A549 (cell line): ENCODE measurements around the gene RBFOX1. TPM values are rescaled to one million over a fixed set of nuclear protein-coding genes. Genes with fewer than 3 reads are reported as not detected.

Experiments used
- ATAC-seq, 2 experiments: fragments of 200-7000 bp in 1 of 2; fragments of >200 bp in 1 of 2; cut with Nextera tagmentation in 1 of 2; cut with Tn5 transposase in 1 of 2; 3 replicates each; pipeline versions ENCODE4 v1.8.0 to v1.9.1; 2018 to 2020; ENCODE audit warnings: mild to moderate bottlenecking in 1 of 2, moderate library complexity in 1 of 2
- CTCF ChIA-PET: fragments of 300-600 bp; sonication (Branson Sonifier 250); formaldehyde crosslinking; extraction: SDS; loops from one replicate; lab custom pipeline; 2021; ENCODE audit warnings: antibody characterized with exemption, inconsistent platforms; lab: Yijun Ruan, JAX
- POLR2A ChIA-PET: fragments of 350-600 bp; formaldehyde crosslinking; extraction: SDS; loops from one replicate; lab custom pipeline; 2021; ENCODE audit warnings: antibody characterized with exemption, inconsistent platforms; lab: Yijun Ruan, JAX
- DNase-seq, 2 experiments: peaks; one replicate each; pipeline versions ENCODE4 v3.0.0 to v3.0.0-alpha.2; 2011 to 2016; ENCODE audit warnings: low read depth in 1 of 2, low spot score in 1 of 2
- FAIRE-seq: peaks from 2 replicates; lab custom pipeline; 2011; peaks lifted over from hg19 to GRCh38; lab: Jason Lieb, UNC
- H3K27ac ChIP-seq, 2 experiments: fragments of >200 bp; sonication (Bioruptor Twin); formaldehyde crosslinking; 3 replicates each; pipeline ENCODE4 v1.5.1; 2016 to 2017
- H3K4me1 ChIP-seq: fragments of >200 bp; sonication (Bioruptor Twin); formaldehyde crosslinking; 3 replicates; pipeline ENCODE4 v1.6.1; 2016
- H3K4me2 ChIP-seq: fragments of >200 bp; sonication (Bioruptor Twin); formaldehyde crosslinking; 3 replicates; pipeline ENCODE4 v1.6.1; 2016
- H3K4me3 ChIP-seq: fragments of >200 bp; sonication (Bioruptor Twin); formaldehyde crosslinking; 3 replicates; pipeline ENCODE4 v1.5.1; 2016
- H3K9me3 ChIP-seq: fragments of >200 bp; sonication (Bioruptor Twin); formaldehyde crosslinking; 3 replicates; pipeline ENCODE4 v1.6.1; 2016
- ATOH8 ChIP-seq: fragments of 250-450 bp; sonication (Bioruptor Pico); IDR thresholded peaks from 2 replicates; pipeline ENCODE4 v1.5.0; 2020; ENCODE audit warnings: low read depth, mild to moderate bottlenecking, moderate library complexity
- CEBPB ChIP-seq, 2 experiments: fragments of >200 bp in 1 of 2; sonication (Bioruptor Twin) in 1 of 2; formaldehyde crosslinking in 1 of 2; IDR thresholded peaks; 2 replicates each; pipeline ENCODE4 v1.6.1; 2012 to 2016
- EHF ChIP-seq: fragments of 250-450 bp; sonication (Bioruptor Pico); IDR thresholded peaks from 2 replicates; pipeline ENCODE4 v1.5.0; 2020; ENCODE audit warnings: mild to moderate bottlenecking
- ESRRA ChIP-seq: fragments of 150-350 bp; IDR thresholded peaks from 2 replicates; pipeline ENCODE4 v1.6.1; 2014; ENCODE audit warnings: mild to moderate bottlenecking, low read length, borderline replicate concordance
- FOSB ChIP-seq: fragments of 250-450 bp; sonication (Bioruptor Pico); IDR thresholded peaks from 2 replicates; pipeline ENCODE4 v1.5.0; 2020; ENCODE audit warnings: mild to moderate bottlenecking, moderate library complexity
- FOSL2 ChIP-seq, 2 experiments: fragments of 450-650 bp in 1 of 2; fragments of >200 bp in 1 of 2; sonication (Bioruptor Twin) in 1 of 2; formaldehyde crosslinking; IDR thresholded peaks; 2 replicates each; pipeline versions ENCODE4 v1.5.0 to v1.6.1; 2016 to 2020; ENCODE audit warnings: mild to moderate bottlenecking in 1 of 2, moderate library complexity in 1 of 2
- FOXS1 ChIP-seq: fragments of 250-450 bp; sonication (Bioruptor Pico); IDR thresholded peaks from 2 replicates; pipeline ENCODE4 v1.5.0; 2020; ENCODE audit warnings: mild to moderate bottlenecking, moderate library complexity
- HES2 ChIP-seq: fragments of >200 bp; sonication (Bioruptor Twin); formaldehyde crosslinking; IDR thresholded peaks from 2 replicates; pipeline ENCODE4 v1.6.1; 2016
- HMGXB4 ChIP-seq: fragments of 250-450 bp; sonication (Bioruptor Pico); IDR thresholded peaks from 2 replicates; pipeline ENCODE4 v1.5.0; 2021; ENCODE audit warnings: mild to moderate bottlenecking, moderate library complexity, borderline replicate concordance
- HOXB13 ChIP-seq: fragments of 250-450 bp; sonication (Bioruptor Pico); IDR thresholded peaks from 2 replicates; pipeline ENCODE4 v1.5.0; 2020; ENCODE audit warnings: low read depth, mild to moderate bottlenecking, moderate library complexity
- HOXB5 ChIP-seq: fragments of 250-450 bp; sonication (Bioruptor Pico); IDR thresholded peaks from 2 replicates; pipeline ENCODE4 v1.5.0; 2020; ENCODE audit warnings: mild to moderate bottlenecking, moderate library complexity
- KDM5A ChIP-seq: fragments of 200-600 bp; sonication (generic); IDR thresholded peaks from 2 replicates; pipeline ENCODE4 v1.6.1; 2016; ENCODE audit warnings: antibody characterized with exemption, mild to moderate bottlenecking
- MAX ChIP-seq: IDR thresholded peaks from 2 replicates; pipeline ENCODE4 v1.6.1; 2012
- MAZ ChIP-seq: fragments of 150-350 bp; IDR thresholded peaks from 2 replicates; pipeline ENCODE4 v1.6.1; 2014; ENCODE audit warnings: antibody characterized with exemption, low read depth, low read length, borderline replicate concordance
- NR3C1 ChIP-seq: fragments of >200 bp; sonication (Bioruptor Twin); formaldehyde crosslinking; IDR thresholded peaks from 3 replicates; pipeline ENCODE4 v1.6.1; 2017
- POLR2AphosphoS2 ChIP-seq: conservative IDR thresholded peaks from 2 replicates; pipeline ENCODE4 v1.6.1; 2012; ENCODE audit warnings: low read length, improper control_type of control experiment, inconsistent platforms
- RAD21 ChIP-seq, 2 experiments: fragments of >200 bp in 1 of 2; sonication (Bioruptor Twin) in 1 of 2; formaldehyde crosslinking in 1 of 2; IDR thresholded peaks in 1 of 2; conservative IDR thresholded peaks in 1 of 2; 2 replicates in 1 of 2; 3 replicates in 1 of 2; pipeline ENCODE4 v1.6.1; 2012 to 2018; ENCODE audit warnings: inconsistent platforms in 1 of 2
- RNF2 ChIP-seq: fragments of 200-600 bp; sonication (generic); IDR thresholded peaks from 2 replicates; pipeline ENCODE4 v1.6.1; 2016; ENCODE audit warnings: low read depth, mild to moderate bottlenecking, antibody characterized with exemption, moderate library complexity, borderline replicate concordance
- SREBF2 ChIP-seq: fragments of 450-650 bp; IDR thresholded peaks from 2 replicates; pipeline ENCODE4 v1.6.1; 2014; ENCODE audit warnings: mild to moderate bottlenecking, moderate library complexity
- TFCP2L1 ChIP-seq: fragments of 250-450 bp; sonication (Bioruptor Pico); IDR thresholded peaks from 2 replicates; pipeline ENCODE4 v1.5.0; 2021; ENCODE audit warnings: mild to moderate bottlenecking
- TP53 ChIP-seq: fragments of 250-450 bp; sonication (Bioruptor Pico); IDR thresholded peaks from 2 replicates; pipeline ENCODE4 v1.5.0; 2021; ENCODE audit warnings: mild to moderate bottlenecking, moderate library complexity
- ZC3H11A ChIP-seq: fragments of 450-650 bp; IDR thresholded peaks from 2 replicates; pipeline ENCODE4 v1.6.1; 2014; ENCODE audit warnings: antibody characterized with exemption, mild to moderate bottlenecking
- WGBS: methylation state at CpG from one replicate; pipeline ENCODE4 v1.1.6; 2017; ENCODE audit errors: missing lambda C conversion rate; 5-methylcytosine and 5-hydroxymethylcytosine counted together
- polyA plus RNA-seq, 4 experiments: library from polyadenylated mRNA; depleted of rRNA in 3 of 4; stranded (reverse); fragments of >200 nt; fragmentation: RNase III in 1 of 4; extraction: RNeasy Plus Mini Kit Qiagen cat#74134 plus additional on column Dnase treatment in 1 of 4; gene quantifications; 2 replicates in 3 of 4; 3 replicates in 1 of 4; pipeline ENCODE4 v1.2.3, GENCODE V29; 2011 to 2017

RBFOX1 gene
- polyA plus RNA-seq, 2 of the 4 experiments (the other 2 are of a cell fraction): not detected

GRCh38 chr16:7555459-7555858 is 222.8 kb downstream of the RBFOX1 start:
- Histone ChIP-seq H3K4me1 (no peaks in the 10 kb centered on the region), H3K9me3 (no peaks in the 10 kb centered on the region; the same call in 2 of the 3 replicates), H3K27ac (no peak overlapping the region), H3K4me2 (no peak overlapping the region), H3K4me3 (no peak overlapping the region)
- no peak for TF ChIP-seq FOSL2 (IDR thresholded peaks at IDR 0.05)
- TF ChIP-seq FOSL2 (CRISPR knock-in tag; IDR thresholded peaks at IDR 0.05): no peak
- TF ChIP-seq SREBF2: no peak
- no peak for TF ChIP-seq FOSB (CRISPR knock-in tag)
- no peak for TF ChIP-seq CEBPB (IDR thresholded peaks at IDR 0.05)
- no peak for TF ChIP-seq RNF2
- TF ChIP-seq MAZ: no peak
- no peak for TF ChIP-seq HMGXB4 (CRISPR knock-in tag)
- TF ChIP-seq ESRRA: no peak
- TF ChIP-seq HOXB5: no peak
- TF ChIP-seq MAX: no peak
- TF ChIP-seq ZC3H11A: no peak
- TF ChIP-seq NR3C1: no peak
- no peak for TF ChIP-seq TFCP2L1
- no peak for TF ChIP-seq TP53
- no peak for TF ChIP-seq RAD21 (conservative IDR thresholded peaks at IDR 0.05 in 1 of 2, IDR thresholded peaks at IDR 0.05 in 1 of 2)
- no peak for TF ChIP-seq ATOH8 (CRISPR knock-in tag)
- no peak for TF ChIP-seq FOXS1 (CRISPR knock-in tag)
- TF ChIP-seq EHF: no peak
- TF ChIP-seq POLR2AphosphoS2: no peak
- TF ChIP-seq HES2: no peak
- ATAC-seq: no peak
- no peak for DNase-seq
- WGBS: 9% methylated on average over 7 of the region's 7 CpGs
- FAIRE-seq: no peak
- ChIA-PET POLR2A (no interaction called here), CTCF (no interaction called here)

- WGBS: under 1% methylated on average over 5 of the region's 5 CpGs
- DNase-seq (no peak), FAIRE-seq (no peak)
- H3K4me3 ChIP-seq: no peak overlapping the region
- H3K4me1 ChIP-seq: no peaks in the 10 kb centered on the region
- no peak overlapping the region for H3K27ac ChIP-seq
- no peaks in the 10 kb centered on the region; the same call in 2 of the 3 replicates for H3K9me3 ChIP-seq
- CTCF ChIA-PET: no interaction called here
- POLR2A ChIA-PET: no interaction called here
- no peak overlapping the region for H3K4me2 ChIP-seq
- TF ChIP-seq RNF2: no peak
- no peak for TF ChIP-seq ZC3H11A
- TF ChIP-seq, all 56 proteins: peak for 0
- no peak for ATAC-seq
Observed at GRCh38 chr16:7561908-7562405, 229.3 kb downstream of the RBFOX1 start.

- Histone ChIP-seq H3K4me1 (no peaks in the 10 kb centered on the region), H3K9me3 (no peaks in the 10 kb centered on the region), H3K4me2 (no peak overlapping the region), H3K27ac (no peak overlapping the region), H3K4me3 (no peak overlapping the region)
- FAIRE-seq (no peak), ATAC-seq (no peak), DNase-seq (no peak)
- WGBS: 24% methylated on average over 9 of the region's 9 CpGs
- CTCF ChIA-PET: interaction anchor here (1.2 kb wide), 1 partner anchor 12 kb away, joined by 3 read pairs; no protein-coding TSS in a partner anchor
- POLR2A ChIA-PET: no interaction called here
- TF ChIP-seq ATOH8 (CRISPR knock-in tag) (no peak), KDM5A (no peak), HOXB13 (CRISPR knock-in tag) (no peak)
Observed at GRCh38 chr16:7566360-7566759, 233.7 kb downstream of the RBFOX1 start.
